ENCODE results near the gene TSPAN18.

The TSPAN18 gene

GRCh38 chr11:44727373-44728287 lies 868 bp downstream of the TSPAN18 start:
- Histone ChIP-seq H3K4me3 (ENCODE audit: low read depth, low read length) (peak overlapping the region; percentile 61), H3K9me3 (ENCODE audit: control insufficient read depth, insufficient read depth, low read depth, low read length) (no peaks in the 10 kb centered on the region), H3K27ac (ENCODE audit: extremely low read depth, low read depth, low read length) (peak overlapping the region; percentile 31; the same call in 1 of the 2 replicates), H3K4me1 (ENCODE audit: control insufficient read depth, insufficient read depth, low read length) (peaks cover 3% of the 10 kb centered on the region; the same call in 1 of the 2 replicates), H3K36me3 (ENCODE audit: control insufficient read depth in 2 of 2, insufficient read depth in 1 of 2, low read length in 2 of 2) (no peaks in the 10 kb centered on the region)
- ChIA-PET POLR2A (interaction anchor here (0.6 kb wide), 1 partner anchor 34 kb away, joined by 7 read pairs; no protein-coding TSS in a partner anchor), CTCF (interaction anchor here (2.0 kb wide), 1 partner anchor 167 kb away, joined by 9 read pairs; no protein-coding TSS in a partner anchor)
- TF ChIP-seq, protein P1, sequence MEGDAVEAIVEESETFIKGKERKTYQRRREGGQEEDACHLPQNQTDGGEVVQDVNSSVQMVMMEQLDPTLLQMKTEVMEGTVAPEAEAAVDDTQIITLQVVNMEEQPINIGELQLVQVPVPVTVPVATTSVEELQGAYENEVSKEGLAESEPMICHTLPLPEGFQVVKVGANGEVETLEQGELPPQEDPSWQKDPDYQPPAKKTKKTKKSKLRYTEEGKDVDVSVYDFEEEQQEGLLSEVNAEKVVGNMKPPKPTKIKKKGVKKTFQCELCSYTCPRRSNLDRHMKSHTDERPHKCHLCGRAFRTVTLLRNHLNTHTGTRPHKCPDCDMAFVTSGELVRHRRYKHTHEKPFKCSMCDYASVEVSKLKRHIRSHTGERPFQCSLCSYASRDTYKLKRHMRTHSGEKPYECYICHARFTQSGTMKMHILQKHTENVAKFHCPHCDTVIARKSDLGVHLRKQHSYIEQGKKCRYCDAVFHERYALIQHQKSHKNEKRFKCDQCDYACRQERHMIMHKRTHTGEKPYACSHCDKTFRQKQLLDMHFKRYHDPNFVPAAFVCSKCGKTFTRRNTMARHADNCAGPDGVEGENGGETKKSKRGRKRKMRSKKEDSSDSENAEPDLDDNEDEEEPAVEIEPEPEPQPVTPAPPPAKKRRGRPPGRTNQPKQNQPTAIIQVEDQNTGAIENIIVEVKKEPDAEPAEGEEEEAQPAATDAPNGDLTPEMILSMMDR (tag by site-specific recombination; IDR thresholded peaks at IDR 0.05): peak; percentile 90
- TF ChIP-seq ZNF670 (tag by site-specific recombination; IDR thresholded peaks at IDR 0.05; ENCODE audit: low read depth) (no peak), ZNF610 (tag by site-specific recombination; IDR thresholded peaks at IDR 0.05; ENCODE audit: borderline replicate concordance) (no peak), ZNF707 (tag by site-specific recombination; IDR thresholded peaks at IDR 0.05) (no peak), ZNF544 (tag by site-specific recombination; IDR thresholded peaks at IDR 0.05) (no peak), ZBTB48 (tag by site-specific recombination; IDR thresholded peaks at IDR 0.05) (peak; percentile 77), ZNF600 (tag by site-specific recombination; IDR thresholded peaks at IDR 0.05) (peak; percentile 96), TRIM28 (IDR thresholded peaks at IDR 0.05; ENCODE audit: borderline replicate concordance, low read length) (no peak), ZNF302 (tag by site-specific recombination; IDR thresholded peaks at IDR 0.05; ENCODE audit: low read depth) (no peak), ZSCAN4 (tag by site-specific recombination; IDR thresholded peaks at IDR 0.05) (peak; percentile 18; the same call in 1 of the 2 replicates), SP2 (tag by site-specific recombination; IDR thresholded peaks at IDR 0.05) (peak; percentile 51), SCRT1 (tag by site-specific recombination; IDR thresholded peaks at IDR 0.05; ENCODE audit: borderline replicate concordance) (no peak), SP3 (tag by site-specific recombination; IDR thresholded peaks at IDR 0.05) (0 out of 2 replicates have a peak, but pooled peaks have one; percentile 42), KLF1 (tag by site-specific recombination; IDR thresholded peaks at IDR 0.05) (peak; percentile 50; the same call in 1 of the 2 replicates), BCL11B (tag by site-specific recombination; IDR thresholded peaks at IDR 0.05; ENCODE audit: low read depth) (0 out of 2 replicates have a peak, but pooled peaks have one; percentile 24), ZNF335 (tag by site-specific recombination; conservative IDR thresholded peaks at IDR 0.05) (peak; percentile 88), TCF7L2 (IDR thresholded peaks at IDR 0.05; ENCODE audit: borderline replicate concordance, low read depth, low read length) (no peak), KLF8 (tag by site-specific recombination; IDR thresholded peaks at IDR 0.05) (0 out of 2 replicates have a peak, but pooled peaks have one; percentile 58), GLIS1 (tag by site-specific recombination; IDR thresholded peaks at IDR 0.05) (peak; percentile 58)
- TF ChIP-seq, protein P2, sequence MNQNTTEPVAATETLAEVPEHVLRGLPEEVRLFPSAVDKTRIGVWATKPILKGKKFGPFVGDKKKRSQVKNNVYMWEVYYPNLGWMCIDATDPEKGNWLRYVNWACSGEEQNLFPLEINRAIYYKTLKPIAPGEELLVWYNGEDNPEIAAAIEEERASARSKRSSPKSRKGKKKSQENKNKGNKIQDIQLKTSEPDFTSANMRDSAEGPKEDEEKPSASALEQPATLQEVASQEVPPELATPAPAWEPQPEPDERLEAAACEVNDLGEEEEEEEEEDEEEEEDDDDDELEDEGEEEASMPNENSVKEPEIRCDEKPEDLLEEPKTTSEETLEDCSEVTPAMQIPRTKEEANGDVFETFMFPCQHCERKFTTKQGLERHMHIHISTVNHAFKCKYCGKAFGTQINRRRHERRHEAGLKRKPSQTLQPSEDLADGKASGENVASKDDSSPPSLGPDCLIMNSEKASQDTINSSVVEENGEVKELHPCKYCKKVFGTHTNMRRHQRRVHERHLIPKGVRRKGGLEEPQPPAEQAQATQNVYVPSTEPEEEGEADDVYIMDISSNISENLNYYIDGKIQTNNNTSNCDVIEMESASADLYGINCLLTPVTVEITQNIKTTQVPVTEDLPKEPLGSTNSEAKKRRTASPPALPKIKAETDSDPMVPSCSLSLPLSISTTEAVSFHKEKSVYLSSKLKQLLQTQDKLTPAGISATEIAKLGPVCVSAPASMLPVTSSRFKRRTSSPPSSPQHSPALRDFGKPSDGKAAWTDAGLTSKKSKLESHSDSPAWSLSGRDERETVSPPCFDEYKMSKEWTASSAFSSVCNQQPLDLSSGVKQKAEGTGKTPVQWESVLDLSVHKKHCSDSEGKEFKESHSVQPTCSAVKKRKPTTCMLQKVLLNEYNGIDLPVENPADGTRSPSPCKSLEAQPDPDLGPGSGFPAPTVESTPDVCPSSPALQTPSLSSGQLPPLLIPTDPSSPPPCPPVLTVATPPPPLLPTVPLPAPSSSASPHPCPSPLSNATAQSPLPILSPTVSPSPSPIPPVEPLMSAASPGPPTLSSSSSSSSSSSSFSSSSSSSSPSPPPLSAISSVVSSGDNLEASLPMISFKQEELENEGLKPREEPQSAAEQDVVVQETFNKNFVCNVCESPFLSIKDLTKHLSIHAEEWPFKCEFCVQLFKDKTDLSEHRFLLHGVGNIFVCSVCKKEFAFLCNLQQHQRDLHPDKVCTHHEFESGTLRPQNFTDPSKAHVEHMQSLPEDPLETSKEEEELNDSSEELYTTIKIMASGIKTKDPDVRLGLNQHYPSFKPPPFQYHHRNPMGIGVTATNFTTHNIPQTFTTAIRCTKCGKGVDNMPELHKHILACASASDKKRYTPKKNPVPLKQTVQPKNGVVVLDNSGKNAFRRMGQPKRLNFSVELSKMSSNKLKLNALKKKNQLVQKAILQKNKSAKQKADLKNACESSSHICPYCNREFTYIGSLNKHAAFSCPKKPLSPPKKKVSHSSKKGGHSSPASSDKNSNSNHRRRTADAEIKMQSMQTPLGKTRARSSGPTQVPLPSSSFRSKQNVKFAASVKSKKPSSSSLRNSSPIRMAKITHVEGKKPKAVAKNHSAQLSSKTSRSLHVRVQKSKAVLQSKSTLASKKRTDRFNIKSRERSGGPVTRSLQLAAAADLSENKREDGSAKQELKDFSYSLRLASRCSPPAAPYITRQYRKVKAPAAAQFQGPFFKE (tag by site-specific recombination; IDR thresholded peaks at IDR 0.05; ENCODE audit: borderline replicate concordance): no peak
- TF ChIP-seq, protein P3, sequence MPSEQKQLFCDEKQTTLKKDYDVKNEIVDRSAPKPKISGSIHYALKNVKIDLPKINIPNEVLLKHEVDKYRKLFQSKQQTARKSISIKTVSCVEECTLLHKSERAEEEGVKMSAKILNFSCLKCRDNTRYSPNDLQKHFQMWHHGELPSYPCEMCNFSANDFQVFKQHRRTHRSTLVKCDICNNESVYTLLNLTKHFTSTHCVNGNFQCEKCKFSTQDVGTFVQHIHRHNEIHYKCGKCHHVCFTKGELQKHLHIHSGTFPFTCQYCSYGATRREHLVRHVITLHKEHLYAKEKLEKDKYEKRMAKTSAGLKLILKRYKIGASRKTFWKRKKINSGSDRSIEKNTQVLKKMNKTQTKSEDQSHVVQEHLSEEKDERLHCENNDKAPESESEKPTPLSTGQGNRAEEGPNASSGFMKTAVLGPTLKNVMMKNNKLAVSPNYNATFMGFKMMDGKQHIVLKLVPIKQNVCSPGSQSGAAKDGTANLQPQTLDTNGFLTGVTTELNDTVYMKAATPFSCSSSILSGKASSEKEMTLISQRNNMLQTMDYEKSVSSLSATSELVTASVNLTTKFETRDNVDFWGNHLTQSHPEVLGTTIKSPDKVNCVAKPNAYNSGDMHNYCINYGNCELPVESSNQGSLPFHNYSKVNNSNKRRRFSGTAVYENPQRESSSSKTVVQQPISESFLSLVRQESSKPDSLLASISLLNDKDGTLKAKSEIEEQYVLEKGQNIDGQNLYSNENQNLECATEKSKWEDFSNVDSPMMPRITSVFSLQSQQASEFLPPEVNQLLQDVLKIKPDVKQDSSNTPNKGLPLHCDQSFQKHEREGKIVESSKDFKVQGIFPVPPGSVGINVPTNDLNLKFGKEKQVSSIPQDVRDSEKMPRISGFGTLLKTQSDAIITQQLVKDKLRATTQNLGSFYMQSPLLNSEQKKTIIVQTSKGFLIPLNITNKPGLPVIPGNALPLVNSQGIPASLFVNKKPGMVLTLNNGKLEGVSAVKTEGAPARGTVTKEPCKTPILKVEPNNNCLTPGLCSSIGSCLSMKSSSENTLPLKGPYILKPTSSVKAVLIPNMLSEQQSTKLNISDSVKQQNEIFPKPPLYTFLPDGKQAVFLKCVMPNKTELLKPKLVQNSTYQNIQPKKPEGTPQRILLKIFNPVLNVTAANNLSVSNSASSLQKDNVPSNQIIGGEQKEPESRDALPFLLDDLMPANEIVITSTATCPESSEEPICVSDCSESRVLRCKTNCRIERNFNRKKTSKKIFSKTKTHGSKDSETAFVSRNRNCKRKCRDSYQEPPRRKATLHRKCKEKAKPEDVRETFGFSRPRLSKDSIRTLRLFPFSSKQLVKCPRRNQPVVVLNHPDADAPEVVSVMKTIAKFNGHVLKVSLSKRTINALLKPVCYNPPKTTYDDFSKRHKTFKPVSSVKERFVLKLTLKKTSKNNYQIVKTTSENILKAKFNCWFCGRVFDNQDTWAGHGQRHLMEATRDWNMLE (tag by site-specific recombination; conservative IDR thresholded peaks at IDR 0.05; ENCODE audit: low read depth): no peak
